HCT116 (cell line): ENCODE data around the gene PTBP1. TPM values are rescaled to one million over a fixed set of nuclear protein-coding genes. Genes with fewer than 3 reads are reported as not detected.

Experiments used
- ATAC-seq: fragments of 200-7000 bp; cut with Tn5 transposase; 2 replicates; pipeline ENCODE4 v1.9.1; 2020; ENCODE audit warnings: mild to moderate bottlenecking, moderate library complexity
- BruUV-seq: library from RNA; stranded (reverse); fragments of 400-500 nt; replicated peaks from 2 replicates; lab custom pipeline; 2021; lab: Mats Ljungman, UMichigan
- CTCF ChIA-PET: fragments of 300-600 bp; sonication (Branson Sonifier 250); formaldehyde crosslinking; loops from one replicate; lab custom pipeline; 2021; ENCODE audit warnings: antibody characterized with exemption; lab: Charles Lee
- POLR2A ChIA-PET: fragments of 300-600, 350-600 bp; sonication (Branson Sonifier 250); formaldehyde crosslinking; loops from one replicate; lab custom pipeline; 2021; ENCODE audit warnings: antibody characterized with exemption; lab: Charles Lee
- RAD21 ChIA-PET, 2 experiments: fragments of 300-600 bp; sonication (Branson Sonifier 250); formaldehyde crosslinking; loops; one replicate each; lab custom pipeline; 2023; ENCODE audit warnings: low total read pairs in 2 of 2; ENCODE audit not compliant: uncharacterized antibody in 2 of 2, unreplicated experiment in 2 of 2, low non-redundant PET in 1 of 2; lab: Charles Lee
- DNase-seq: peaks from one replicate; pipeline ENCODE4 v3.0.0-alpha.2; 2010; ENCODE audit warnings: low read depth, low spot score
- H2AFZ ChIP-seq: fragments of 200-600 bp; shearing (Covaris generic), sonication (generic); 2 replicates; pipeline ENCODE4 v1.6.1; 2017; ENCODE audit warnings: low read depth, mixed run types, mixed read lengths, antibody characterized with exemption, low read length; ENCODE audit not compliant: poor library complexity, severe bottlenecking
- H3K27ac ChIP-seq: 2 replicates; pipeline ENCODE4 v1.5.1; 2012; ENCODE audit warnings: low read depth, low read length
- H3K27me3 ChIP-seq: fragments of 200-600 bp; sonication (generic); 2 replicates; pipeline ENCODE4 v1.6.1; 2016; ENCODE audit warnings: mixed run types, low read length, mixed read lengths; ENCODE audit not compliant: insufficient read depth
- H3K36me3 ChIP-seq, 2 experiments: fragments of 200-500 bp in 1 of 2; fragments of 200-600 bp in 1 of 2; sonication (Bioruptor generic) in 1 of 2; sonication (generic) in 1 of 2; 2 replicates each; pipeline versions ENCODE4 v1.5.1 to v1.6.1; 2014 to 2016; ENCODE audit warnings: low read length in 2 of 2, inconsistent platforms in 1 of 2, mixed read lengths in 1 of 2, mixed run types in 1 of 2; ENCODE audit not compliant: insufficient read depth in 2 of 2, control insufficient read depth in 1 of 2
- H3K4me1 ChIP-seq, 2 experiments: fragments of 200-600 bp in 1 of 2; sonication (generic) in 1 of 2; 2 replicates each; pipeline versions ENCODE4 v1.5.1 to v1.6.1; 2012 to 2017; ENCODE audit warnings: low read length in 2 of 2, inconsistent platforms in 1 of 2, mild to moderate bottlenecking in 1 of 2, mixed read lengths in 1 of 2, mixed run types in 1 of 2, moderate library complexity in 1 of 2; ENCODE audit not compliant: insufficient read depth in 2 of 2, control insufficient read depth in 1 of 2
- H3K4me2 ChIP-seq: fragments of 200-600 bp; sonication (generic); 2 replicates; pipeline ENCODE4 v1.6.1; 2017; ENCODE audit warnings: mixed run types, low read length, mixed read lengths
- H3K4me3 ChIP-seq, 2 experiments: fragments of 200-600 bp in 1 of 2; sonication (generic) in 1 of 2; replicated peaks in 1 of 2; 2 replicates each; pipeline ENCODE4 v1.5.1; 2011 to 2016; ENCODE audit warnings: low read length in 2 of 2, control low read depth in 1 of 2, low read depth in 1 of 2, mild to moderate bottlenecking in 1 of 2, mixed read lengths in 1 of 2, mixed run types in 1 of 2
- H3K79me2 ChIP-seq: fragments of 200-600 bp; sonication (generic); 2 replicates; pipeline ENCODE4 v1.6.1; 2017; ENCODE audit warnings: mild to moderate bottlenecking, mixed run types, low read length, moderate library complexity, mixed read lengths; ENCODE audit not compliant: insufficient read depth
- H3K9ac ChIP-seq: fragments of 200-600 bp; sonication (generic); 2 replicates; pipeline ENCODE4 v1.6.1; 2016; ENCODE audit warnings: low read length, mixed read lengths
- H3K9me2 ChIP-seq: fragments of 200-600 bp; sonication (generic), shearing (Covaris generic); 2 replicates; pipeline ENCODE4 v1.6.1; 2017; ENCODE audit warnings: mixed run types, mild to moderate bottlenecking, moderate library complexity; ENCODE audit not compliant: insufficient read depth
- H3K9me3 ChIP-seq, 2 experiments: fragments of 200-500 bp in 1 of 2; fragments of 200-600 bp in 1 of 2; sonication (Bioruptor generic) in 1 of 2; sonication (generic) in 1 of 2; 2 replicates each; pipeline ENCODE4 v1.6.1; 2014 to 2017; ENCODE audit warnings: low read length in 2 of 2, mixed read lengths in 2 of 2, inconsistent platforms in 1 of 2, low read depth in 1 of 2, mild to moderate bottlenecking in 1 of 2, mixed run types in 1 of 2, moderate library complexity in 1 of 2; ENCODE audit not compliant: control insufficient read depth in 1 of 2, insufficient read depth in 1 of 2
- H4K20me1 ChIP-seq: fragments of 200-600 bp; sonication (generic), shearing (Covaris generic); 2 replicates; pipeline ENCODE4 v1.6.1; 2017; ENCODE audit warnings: mixed run types, mild to moderate bottlenecking, moderate library complexity; ENCODE audit not compliant: insufficient read depth
- ATF3 ChIP-seq: IDR thresholded peaks from 2 replicates; pipeline ENCODE4 v1.6.1; 2012
- CEBPB ChIP-seq: IDR thresholded peaks from 2 replicates; pipeline ENCODE4 v1.6.1; 2012; ENCODE audit warnings: low read depth
- CTCF ChIP-seq, 3 experiments: fragments of 200-600 bp in 1 of 3; sonication (generic) in 1 of 3; IDR thresholded peaks in 2 of 3; conservative IDR thresholded peaks in 1 of 3; 2 replicates each; pipeline ENCODE4 v1.5.1; 2012 to 2017; ENCODE audit warnings: low read depth in 2 of 3, low read length in 2 of 3, antibody characterized with exemption in 1 of 3, borderline replicate concordance in 1 of 3, control low read depth in 1 of 3, mild to moderate bottlenecking in 1 of 3, mixed read lengths in 1 of 3, mixed run types in 1 of 3, moderate library complexity in 1 of 3; ENCODE audit not compliant: insufficient read depth in 1 of 3
- ELF1 ChIP-seq: IDR thresholded peaks from 2 replicates; pipeline ENCODE4 v1.6.1; 2012; ENCODE audit warnings: low read depth, borderline replicate concordance
- EZH2 ChIP-seq: fragments of 200-600 bp; sonication (generic); IDR thresholded peaks from 2 replicates; pipeline ENCODE4 v1.6.1; 2017; ENCODE audit warnings: antibody characterized with exemption, mixed run types
- MAX ChIP-seq: IDR thresholded peaks from 2 replicates; pipeline ENCODE4 v1.6.1; 2012
- POLR2A ChIP-seq: IDR thresholded peaks from 2 replicates; pipeline ENCODE4 v1.7.0; 2011; ENCODE audit warnings: borderline replicate concordance; ENCODE audit not compliant: insufficient read depth, insufficient read length; ENCODE audit errors: extremely low read depth
- REST ChIP-seq: IDR thresholded peaks from 2 replicates; pipeline ENCODE4 v1.6.1; 2012; ENCODE audit warnings: low read depth
- SIN3A ChIP-seq: IDR thresholded peaks from 2 replicates; pipeline ENCODE4 v1.6.1; 2012; ENCODE audit warnings: low read depth
- SP1 ChIP-seq: IDR thresholded peaks from 2 replicates; pipeline ENCODE4 v1.6.1; 2012; ENCODE audit warnings: low read depth
- TCF7L2 ChIP-seq: IDR thresholded peaks from 2 replicates; pipeline ENCODE4 v1.7.0; 2011; ENCODE audit warnings: borderline replicate concordance, inconsistent platforms; ENCODE audit not compliant: insufficient read depth, insufficient read length; ENCODE audit errors: extremely low read depth
- YY1 ChIP-seq: IDR thresholded peaks from 2 replicates; pipeline ENCODE4 v1.6.1; 2011; ENCODE audit warnings: low read length, low read depth, moderate library complexity, mild to moderate bottlenecking; ENCODE audit not compliant: insufficient replicate concordance; ENCODE audit errors: extremely low read depth
- ZBTB33 ChIP-seq: IDR thresholded peaks from 2 replicates; pipeline ENCODE4 v1.6.1; 2011; ENCODE audit warnings: mild to moderate bottlenecking, low read length, moderate library complexity; ENCODE audit not compliant: insufficient replicate concordance; ENCODE audit errors: extremely low read depth
- intact Hi-C: fragments of 100-400 bp; cut with micrococcal nuclease; formaldehyde crosslinking; loops from 2 replicates; pipeline ENCODE4 v1.10.0; 2022
- total RNA-seq: library from RNA; stranded (reverse); gene quantifications from one replicate; pipeline ENCODE4 v1.2.1, GENCODE V29; 2021; ENCODE audit not compliant: unreplicated experiment

PTBP1 gene
- total RNA-seq, 1 experiment from 2014 or later, result 676 TPM

- TF ChIP-seq REST, result no peak
- TF ChIP-seq CEBPB, result no peak
- TF ChIP-seq POLR2A, result no peak
- TF ChIP-seq ZBTB33, result no peak
- TF ChIP-seq TCF7L2, result no peak
- TF ChIP-seq ELF1, result no peak
Measured at GRCh38 chr19:748274-748598, 49.0 kb upstream of the PTBP1 start (continued).

GRCh38 chr19:749811-750210, 47.4 kb upstream of the PTBP1 start:
- intact Hi-C loops, result no loop called here
- POLR2A ChIA-PET, result no interaction called here
- Histone ChIP-seq H3K4me1 (peaks cover 33 to 45% of the 10 kb centered on the region in 2 experiments), H3K79me2 (peaks cover 19% of the 10 kb centered on the region), H4K20me1 (no peaks in the 10 kb centered on the region), H3K27ac (no peak overlapping the region), H3K9ac (no peak overlapping the region), H3K4me3 (no peak overlapping the region), H2AFZ (no peak overlapping the region), H3K36me3 (no peaks in the 10 kb centered on the region), H3K4me2 (no peak overlapping the region), H3K9me3 (peaks cover 0 to 3% of the 10 kb centered on the region in 2 experiments; a peak in 2 of 4 replicates), H3K9me2 (no peaks in the 10 kb centered on the region), H3K27me3 (no peaks in the 10 kb centered on the region)
- CTCF ChIA-PET, result no interaction called here
- BruUV-seq, result no TSS peak
- RAD21 ChIA-PET, result no interaction called here
- ATAC-seq (no peak), DNase-seq (no peak)
- TF ChIP-seq YY1, result no peak
- TF ChIP-seq ATF3, result no peak
- no peak for TF ChIP-seq MAX
- no peak for TF ChIP-seq EZH2
- TF ChIP-seq CTCF (IDR thresholded peaks at IDR 0.05 in 2 of 3, conservative IDR thresholded peaks at IDR 0.05 in 1 of 3; ENCODE audit: borderline replicate concordance in 1 of 3, insufficient read depth in 1 of 3, low read depth in 2 of 3, low read length in 2 of 3), result no peak
- TF ChIP-seq SIN3A, result no peak
- TF ChIP-seq SP1, result no peak
- TF ChIP-seq REST, result no peak
